Parathyroid adenoma (tissue), 2 donors: Measurements from ENCODE around the gene NIN.

Experiments used
- H2AFZ ChIP-seq: fragments of 300-600 bp; sonication (generic); one replicate; pipeline ENCODE4 v1.7.0; 2017; ENCODE audit warnings: antibody characterized with exemption, mild to moderate bottlenecking
- H3K27ac ChIP-seq: fragments of 300-600 bp; sonication (generic); one replicate; pipeline ENCODE4 v1.7.0; 2017
- H3K27me3 ChIP-seq: fragments of 300-600 bp; sonication (generic); one replicate; pipeline ENCODE4 v1.7.0; 2017; ENCODE audit warnings: low read length; ENCODE audit not compliant: control insufficient read depth, insufficient read depth
- H3K36me3 ChIP-seq: fragments of 300-600 bp; sonication (generic); one replicate; pipeline ENCODE4 v1.7.0; 2017; ENCODE audit warnings: low read length; ENCODE audit not compliant: control insufficient read depth, insufficient read depth
- H3K4me1 ChIP-seq: fragments of 300-600 bp; sonication (generic); one replicate; pipeline ENCODE4 v1.7.0; 2017; ENCODE audit warnings: control low read depth
- H3K4me2 ChIP-seq: fragments of 300-600 bp; sonication (generic); one replicate; pipeline ENCODE4 v1.7.0; 2017; ENCODE audit warnings: low read length
- H3K4me3 ChIP-seq: fragments of 300-600 bp; sonication (generic); one replicate; pipeline ENCODE4 v1.7.0; 2017; ENCODE audit warnings: low read depth, low read length
- H3K79me2 ChIP-seq: fragments of 300-600 bp; sonication (generic); one replicate; pipeline ENCODE4 v1.7.0; 2017; ENCODE audit warnings: control low read depth
- H3K9ac ChIP-seq: fragments of 300-600 bp; sonication (generic); one replicate; pipeline ENCODE4 v1.7.0; 2017; ENCODE audit warnings: mild to moderate bottlenecking
- H3K9me3 ChIP-seq: fragments of 300-600 bp; sonication (generic); one replicate; pipeline ENCODE4 v1.7.0; 2017; ENCODE audit warnings: low read length; ENCODE audit not compliant: control insufficient read depth
- TF ChIP-seq, protein P1 (sequence below): fragments of 300-600 bp; sonication (generic); IDR thresholded peaks from one replicate; pipeline ENCODE4 v1.7.0; 2017; ENCODE audit warnings: antibody characterized with exemption, mild to moderate bottlenecking
- donor health status: primary hyperparathyroidism.

The NIN gene

DNA sequence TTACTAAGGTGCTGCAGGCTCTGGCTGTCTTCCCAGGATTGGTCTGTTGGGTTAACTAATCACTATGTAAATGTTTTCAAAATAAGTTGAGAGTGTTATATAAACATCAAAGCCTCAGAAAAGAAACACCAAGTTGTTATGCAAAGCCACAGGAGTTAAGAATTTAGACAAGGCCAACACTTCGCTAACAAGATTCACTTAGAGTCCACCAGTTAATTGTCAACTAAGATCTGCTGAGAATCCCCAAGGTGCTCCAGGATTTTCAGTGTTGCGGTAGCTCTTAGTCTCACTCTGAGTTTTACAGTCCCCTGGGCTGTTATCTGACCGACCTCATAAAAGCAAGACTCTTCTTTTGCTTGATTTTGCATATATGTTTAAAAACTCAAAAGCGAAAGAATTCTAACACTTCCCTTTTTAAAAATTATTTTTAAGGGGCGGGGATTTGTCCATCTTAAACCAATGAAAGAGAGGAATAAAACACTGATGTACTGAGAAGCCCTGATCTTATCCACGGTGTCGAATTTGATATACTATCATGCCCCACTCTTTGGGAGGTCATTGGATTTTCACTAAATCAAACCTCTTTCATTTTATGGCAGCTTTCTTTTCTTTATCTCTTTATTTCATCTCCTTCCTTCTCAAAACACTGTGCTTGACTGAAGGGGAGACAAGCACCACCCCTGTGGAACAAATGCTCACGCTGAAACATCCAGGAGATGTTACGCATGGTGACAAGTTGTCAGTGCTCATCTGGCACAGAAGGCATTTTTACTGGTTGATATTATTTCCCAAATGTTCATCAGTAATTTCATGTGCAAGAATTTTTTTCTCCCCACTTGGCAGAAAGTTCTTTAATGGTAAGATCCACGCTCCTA is 7.0 kb downstream of the NIN start:
- no peak overlapping the region for H3K4me3 ChIP-seq
- no peak overlapping the region for H2AFZ ChIP-seq
- no peaks in the 10 kb centered on the region for H3K4me1 ChIP-seq
- no peaks in the 10 kb centered on the region for H3K9me3 ChIP-seq
- no peak overlapping the region for H3K9ac ChIP-seq
- H3K36me3 ChIP-seq: no peaks in the 10 kb centered on the region
- TF ChIP-seq, protein P1, sequence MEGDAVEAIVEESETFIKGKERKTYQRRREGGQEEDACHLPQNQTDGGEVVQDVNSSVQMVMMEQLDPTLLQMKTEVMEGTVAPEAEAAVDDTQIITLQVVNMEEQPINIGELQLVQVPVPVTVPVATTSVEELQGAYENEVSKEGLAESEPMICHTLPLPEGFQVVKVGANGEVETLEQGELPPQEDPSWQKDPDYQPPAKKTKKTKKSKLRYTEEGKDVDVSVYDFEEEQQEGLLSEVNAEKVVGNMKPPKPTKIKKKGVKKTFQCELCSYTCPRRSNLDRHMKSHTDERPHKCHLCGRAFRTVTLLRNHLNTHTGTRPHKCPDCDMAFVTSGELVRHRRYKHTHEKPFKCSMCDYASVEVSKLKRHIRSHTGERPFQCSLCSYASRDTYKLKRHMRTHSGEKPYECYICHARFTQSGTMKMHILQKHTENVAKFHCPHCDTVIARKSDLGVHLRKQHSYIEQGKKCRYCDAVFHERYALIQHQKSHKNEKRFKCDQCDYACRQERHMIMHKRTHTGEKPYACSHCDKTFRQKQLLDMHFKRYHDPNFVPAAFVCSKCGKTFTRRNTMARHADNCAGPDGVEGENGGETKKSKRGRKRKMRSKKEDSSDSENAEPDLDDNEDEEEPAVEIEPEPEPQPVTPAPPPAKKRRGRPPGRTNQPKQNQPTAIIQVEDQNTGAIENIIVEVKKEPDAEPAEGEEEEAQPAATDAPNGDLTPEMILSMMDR: no peak
- H3K27me3 ChIP-seq: no peaks in the 10 kb centered on the region
- no peak overlapping the region for H3K4me2 ChIP-seq
- peaks cover 39% of the 10 kb centered on the region for H3K79me2 ChIP-seq
- H3K27ac ChIP-seq: no peak overlapping the region

DNA sequence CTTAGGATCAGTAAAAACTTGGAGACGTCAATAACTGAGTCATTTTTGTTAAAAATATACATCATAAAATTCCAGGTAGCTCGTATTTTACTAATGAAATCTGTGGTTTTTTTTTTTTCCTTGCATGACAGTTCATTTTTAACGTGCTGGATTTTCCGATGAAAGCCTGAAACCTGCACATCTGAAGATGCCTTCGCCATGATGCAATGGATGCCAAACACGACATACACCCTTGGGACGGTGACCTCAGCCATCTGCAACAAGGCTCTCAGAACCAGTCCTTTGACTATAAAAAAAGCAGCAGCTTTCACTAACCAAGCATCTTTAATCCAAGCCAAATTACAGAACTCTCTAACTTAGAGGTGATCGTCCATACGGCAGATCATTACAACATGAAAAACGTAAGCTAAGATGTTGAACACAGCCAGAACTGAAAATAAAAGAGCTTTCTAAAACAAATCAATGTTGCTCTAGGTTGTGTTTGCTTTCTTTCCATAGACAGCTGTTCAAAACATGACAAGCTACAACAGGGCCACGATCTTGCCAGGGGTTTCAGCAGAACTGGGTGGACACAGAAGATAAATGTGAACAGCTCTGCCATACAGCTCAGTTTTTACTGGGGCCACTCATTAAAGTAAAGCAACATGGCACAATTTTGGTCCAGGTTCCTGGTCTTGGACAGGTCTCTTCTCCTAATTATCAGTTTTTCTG is 7.8 kb downstream of the NIN start:
- Histone ChIP-seq H3K27ac (no peak overlapping the region), H3K79me2 (peaks cover 39% of the 10 kb centered on the region), H2AFZ (no peak overlapping the region), H3K36me3 (no peaks in the 10 kb centered on the region), H3K27me3 (no peaks in the 10 kb centered on the region), H3K9me3 (no peaks in the 10 kb centered on the region), H3K9ac (no peak overlapping the region), H3K4me1 (no peaks in the 10 kb centered on the region), H3K4me2 (no peak overlapping the region), H3K4me3 (no peak overlapping the region)
- TF ChIP-seq, protein P1: no peak

DNA sequence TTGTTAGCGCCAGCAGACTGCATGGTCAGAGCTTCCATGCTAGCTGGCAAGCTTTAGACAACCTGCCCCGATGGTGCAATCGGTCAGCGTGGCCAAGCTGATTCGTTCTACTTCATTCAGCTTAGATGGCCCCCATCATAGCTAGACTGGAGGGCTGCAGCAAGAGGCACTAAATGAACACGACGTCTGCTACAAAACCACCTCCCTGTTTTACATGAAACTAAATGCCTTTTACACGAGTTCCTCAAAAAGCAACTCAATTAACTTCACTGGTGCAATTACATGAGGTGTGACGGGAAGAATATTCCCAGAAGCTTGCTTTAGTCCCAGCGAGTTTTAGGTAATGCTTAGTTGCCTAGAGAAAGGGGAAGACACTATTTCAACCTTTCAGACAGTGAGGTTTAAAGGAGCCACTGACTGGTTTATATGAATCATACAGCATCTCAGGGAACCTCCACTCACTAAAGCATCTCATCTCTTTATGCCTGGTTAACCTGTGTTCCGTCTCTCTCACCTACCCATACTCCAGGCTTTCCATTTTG is 8.4 kb downstream of the NIN start:
- Histone ChIP-seq H3K79me2 (peaks cover 39% of the 10 kb centered on the region), H3K9ac (no peak overlapping the region), H3K4me2 (no peak overlapping the region), H3K27me3 (no peaks in the 10 kb centered on the region), H2AFZ (no peak overlapping the region), H3K4me3 (no peak overlapping the region), H3K9me3 (no peaks in the 10 kb centered on the region), H3K4me1 (no peaks in the 10 kb centered on the region), H3K27ac (no peak overlapping the region), H3K36me3 (no peaks in the 10 kb centered on the region)
- TF ChIP-seq, protein P1: no peak

DNA sequence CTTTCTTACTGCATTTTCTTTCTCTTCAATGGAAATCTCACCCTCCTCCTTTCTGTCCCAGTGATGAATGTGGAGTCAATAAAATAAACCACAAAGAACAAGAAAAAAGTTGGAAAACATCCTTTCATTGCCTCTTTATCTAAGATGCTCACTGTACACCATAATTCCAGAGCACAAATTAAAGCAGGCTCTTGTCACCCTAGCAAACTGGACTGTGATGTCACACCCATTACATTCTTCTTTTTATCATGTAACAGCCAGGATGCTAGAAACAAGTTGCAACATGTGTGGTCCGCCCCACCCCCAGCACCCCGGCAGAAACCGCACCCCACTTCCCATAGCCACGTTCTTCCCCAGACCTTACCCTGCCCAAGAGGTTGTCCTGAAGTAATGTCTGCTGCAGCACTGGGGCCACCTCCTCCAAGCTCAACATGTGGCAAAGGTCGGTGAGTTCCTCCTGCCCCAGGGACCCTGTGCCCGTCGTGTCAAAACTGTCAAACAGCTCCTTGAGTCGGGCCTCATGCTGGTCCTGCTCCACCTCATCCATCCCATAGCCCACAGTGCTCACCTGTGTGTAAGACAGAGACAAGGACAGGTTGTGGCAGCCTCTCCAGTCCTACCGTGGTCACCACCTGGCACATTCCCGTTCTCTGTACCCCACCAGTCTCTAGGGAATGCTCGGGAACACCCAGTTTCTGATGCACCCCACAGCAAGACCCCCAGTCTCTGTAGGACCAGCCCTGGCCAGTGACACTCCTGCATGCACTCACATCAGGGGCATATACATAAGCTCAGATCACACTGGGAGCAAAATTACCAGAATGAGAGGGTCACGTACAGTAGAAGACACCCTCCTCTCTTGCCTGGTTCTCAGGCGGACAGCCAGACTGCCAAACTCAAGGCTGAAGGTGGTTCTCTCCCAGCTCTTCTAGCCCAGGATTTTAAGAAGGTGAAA is 9.2 kb downstream of the NIN start:
- Histone ChIP-seq H2AFZ (no peak overlapping the region), H3K27me3 (no peaks in the 10 kb centered on the region), H3K4me1 (no peaks in the 10 kb centered on the region), H3K4me3 (no peak overlapping the region), H3K79me2 (peaks cover 39% of the 10 kb centered on the region), H3K4me2 (no peak overlapping the region), H3K36me3 (no peaks in the 10 kb centered on the region), H3K27ac (no peak overlapping the region), H3K9me3 (no peaks in the 10 kb centered on the region), H3K9ac (no peak overlapping the region)
- TF ChIP-seq, protein P1: no peak
